Stimulated activated CD4-positive, alpha-beta T cell treated with anti-CD3 and anti-CD28 coated beads, Interleukin-1b, Interleukin-23, amount 100 ng/mL, for 24 hours (primary cell): ENCODE measurements around the gene PFDN5.
"Not testable (repeated sequence)": the region's sequence is repeated elsewhere in the genome, so short reads cannot be mapped to it uniquely, and the experiment has no call there.

Experiments used
- DNase-seq, 4 experiments: peaks; one replicate each; pipeline ENCODE4 v3.0.0-alpha.2; 2020; ENCODE audit warnings: low read depth in 4 of 4, low spot score in 1 of 4

PFDN5 gene

GRCh38 chr12:53326460-53327185 is 31.3 kb downstream of the PFDN5 start:
- DNase-seq, result no peak

DNA sequence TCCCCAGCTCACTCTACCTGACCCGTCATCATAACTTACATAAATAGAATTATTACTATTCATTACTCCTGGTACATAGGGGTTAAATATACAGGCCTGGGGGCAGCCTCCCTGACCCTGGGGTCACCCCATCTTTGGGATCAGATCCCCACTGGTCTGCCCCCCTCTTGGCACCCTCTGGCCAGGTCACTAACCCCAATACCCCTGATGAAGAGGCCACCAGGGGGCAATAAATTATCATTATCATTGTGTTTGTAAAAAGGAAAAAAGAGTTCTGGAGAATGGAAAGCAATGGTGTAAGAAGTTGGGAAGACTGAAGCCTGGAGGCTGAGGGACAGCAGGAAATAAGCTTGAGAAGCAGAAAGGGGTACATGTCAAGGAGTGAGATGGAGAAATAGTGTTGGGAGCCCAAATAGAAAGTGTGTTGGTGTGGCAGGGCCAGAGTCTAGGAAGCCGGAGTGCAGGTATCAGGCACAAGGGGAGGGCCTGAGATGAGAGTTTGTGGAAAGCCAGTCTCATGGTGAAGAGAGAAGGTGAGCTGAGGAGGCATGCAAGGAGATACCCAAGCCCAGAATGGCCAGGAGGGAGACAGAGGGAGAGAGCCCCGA is 32.2 kb downstream of the PFDN5 start:
- no peak for DNase-seq

DNA sequence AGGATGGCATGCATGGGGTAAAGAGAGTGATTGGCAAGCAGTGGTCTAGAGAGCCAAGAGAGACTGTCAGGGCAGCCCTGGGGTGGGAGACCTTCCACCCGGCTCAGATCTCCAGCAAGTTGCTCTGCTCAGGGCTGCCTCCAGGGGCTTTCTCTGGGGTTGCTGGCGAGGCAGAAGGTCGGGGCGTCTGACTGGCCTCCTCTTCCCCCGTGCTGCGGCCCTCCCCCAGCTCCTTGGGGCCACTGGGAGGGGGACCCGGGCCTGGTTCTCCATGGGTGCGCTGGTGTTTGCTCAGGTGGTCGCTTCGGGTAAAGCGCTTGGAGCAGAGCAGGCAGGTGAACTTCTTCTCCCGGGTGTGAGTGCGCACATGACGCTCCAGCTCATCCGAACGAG is 32.7 kb downstream of the PFDN5 start:
- DNase-seq, result no peak

DNA sequence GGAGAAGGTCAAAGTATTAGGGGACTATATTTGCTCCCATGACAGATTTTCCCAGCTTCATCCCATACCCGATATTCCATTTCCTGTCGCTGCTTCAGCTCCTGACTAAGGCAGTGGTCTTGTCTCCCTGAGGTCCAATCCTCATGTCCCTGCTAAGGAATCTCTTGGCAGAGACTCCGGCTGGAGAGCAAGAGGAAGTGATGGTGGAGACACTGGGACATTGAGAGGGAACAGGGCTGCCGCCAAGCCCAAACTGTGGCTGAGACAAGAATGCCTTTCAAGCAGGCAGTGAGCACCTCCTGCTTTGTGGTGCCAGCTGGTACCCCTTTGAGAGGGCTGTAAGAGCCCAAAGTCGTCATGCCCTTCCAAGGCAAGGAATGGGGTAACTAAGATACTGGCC is 35.3 kb downstream of the PFDN5 start:
- no peak for DNase-seq

GRCh38 chr12:53332339-53332738 is 37.0 kb downstream of the PFDN5 start:
- DNase-seq, result not testable (repeated sequence)

DNA sequence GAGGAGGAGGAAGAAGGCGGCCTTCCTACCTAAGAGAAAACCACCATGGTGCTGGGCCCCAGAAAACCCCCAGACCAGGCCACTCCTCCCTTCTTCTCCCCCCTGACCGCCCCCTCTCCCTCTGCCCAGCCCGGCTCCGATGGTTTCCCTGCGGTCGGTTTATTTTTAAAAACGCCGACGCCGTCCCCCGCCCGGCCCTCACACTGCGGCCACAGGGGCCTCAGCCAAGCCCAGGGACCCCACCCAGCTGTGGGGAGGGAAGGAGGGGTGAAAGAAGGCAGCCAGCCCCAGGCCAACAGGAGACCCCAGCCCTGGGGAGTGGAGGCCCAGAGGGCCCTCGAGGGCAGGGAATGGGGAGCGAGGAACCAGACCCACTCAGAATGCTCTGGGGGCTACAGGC is 37.4 kb downstream of the PFDN5 start:
- no peak for DNase-seq

DNA sequence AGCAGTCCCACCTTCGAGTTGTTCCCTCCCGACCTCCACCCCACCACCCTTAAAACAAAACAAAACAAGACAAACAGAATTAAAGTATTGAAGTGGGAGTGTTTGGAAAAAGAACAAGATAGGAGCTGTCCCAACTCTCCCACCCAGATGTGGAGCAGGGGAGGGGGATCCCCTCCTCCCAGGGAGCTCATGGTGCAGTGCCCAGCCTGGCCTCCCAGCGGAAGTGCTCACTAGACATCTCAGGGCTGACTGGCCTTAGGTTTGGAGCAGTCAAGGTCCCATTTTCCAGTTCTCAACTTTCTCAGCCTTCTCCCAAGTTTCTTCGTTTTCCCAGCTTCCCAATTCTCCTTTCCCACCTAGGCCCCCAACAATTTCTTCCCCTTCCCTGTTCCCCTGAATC is 37.9 kb downstream of the PFDN5 start:
- DNase-seq, result no peak

GRCh38 chr12:53333845-53334244 is 38.5 kb downstream of the PFDN5 start:
- no peak for DNase-seq

- DNase-seq, result no peak
Measured at GRCh38 chr12:53334822-53335221, 39.5 kb downstream of the PFDN5 start.

GRCh38 chr12:53336181-53336681 is 40.9 kb downstream of the PFDN5 start, which contains the start of gene SP7:
SP7 (minus strand) TSS chr12:53336354; CDS start chr12:53335646, 708 bp downstream.
- DNase-seq, result no peak

DNA sequence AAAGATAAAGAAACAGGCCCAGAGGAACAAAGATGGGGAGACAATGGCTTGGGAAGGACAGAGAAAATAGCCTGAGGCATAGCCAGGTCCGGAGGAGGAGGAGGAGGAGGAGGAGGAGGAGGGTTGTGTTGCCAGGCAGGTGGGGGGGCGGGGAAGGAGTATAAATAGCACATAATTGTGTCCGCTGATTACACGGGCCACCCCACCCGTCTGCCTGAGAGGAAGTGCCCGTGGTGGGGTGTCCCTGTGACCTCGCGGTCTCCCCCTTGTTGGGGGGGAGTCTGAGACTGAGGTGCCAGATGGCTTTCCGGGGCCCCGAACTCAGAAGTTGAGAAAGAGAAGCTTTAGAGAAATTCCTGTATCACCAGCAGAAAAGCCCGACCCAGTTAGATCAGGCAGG is 42.7 kb downstream of the PFDN5 start:
- DNase-seq, result no peak

- no peak for DNase-seq
Measured at GRCh38 chr12:53338916-53339315, 43.6 kb downstream of the PFDN5 start.

GRCh38 chr12:53340398-53340797 is 45.1 kb downstream of the PFDN5 start:
- no peak for DNase-seq

DNA sequence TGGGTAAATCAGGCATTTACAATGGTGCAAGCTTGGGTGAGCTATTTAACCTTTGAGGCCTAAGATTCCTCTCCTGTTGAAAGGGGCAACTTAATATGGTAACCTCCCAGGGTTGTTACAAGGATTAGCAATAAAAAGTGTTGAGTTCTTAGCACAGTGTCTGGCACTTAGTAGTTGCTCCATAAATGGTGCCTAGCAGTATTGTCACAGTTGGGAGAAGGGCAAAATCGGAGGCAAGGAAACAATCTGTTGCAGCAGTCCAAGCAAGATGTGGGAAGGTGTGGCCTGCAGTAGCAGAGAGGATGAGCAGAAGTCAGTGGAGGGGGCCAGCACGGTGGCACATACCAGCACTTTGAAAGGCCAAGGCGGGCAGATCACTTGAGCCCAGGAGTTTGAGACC is 48.1 kb downstream of the PFDN5 start:
- DNase-seq, result no peak

GRCh38 chr12:53343969-53344368 is 48.6 kb downstream of the PFDN5 start:
- DNase-seq, result no peak

DNA sequence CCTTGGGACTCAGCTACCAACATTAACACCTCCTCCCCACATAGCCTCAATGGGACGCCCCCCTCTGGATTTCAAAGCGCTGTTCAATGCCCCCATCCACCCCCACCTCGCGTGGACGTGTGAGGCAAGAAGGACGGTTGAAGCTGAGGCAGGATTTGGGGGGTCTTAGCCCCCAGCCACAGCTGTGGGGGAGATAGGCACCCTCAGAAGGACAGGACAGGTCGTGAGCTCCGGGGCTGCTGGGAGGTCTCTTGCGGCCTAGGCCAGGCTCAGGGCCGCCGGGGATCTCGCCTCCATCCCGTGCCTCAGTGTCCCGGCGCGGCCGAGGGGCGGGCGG is 49.1 kb downstream of the PFDN5 start:
- no peak for DNase-seq

GRCh38 chr12:53344824-53345485 is 49.6 kb downstream of the PFDN5 start:
- DNase-seq, result peak; percentile 39 to 70 (median 54)

DNA sequence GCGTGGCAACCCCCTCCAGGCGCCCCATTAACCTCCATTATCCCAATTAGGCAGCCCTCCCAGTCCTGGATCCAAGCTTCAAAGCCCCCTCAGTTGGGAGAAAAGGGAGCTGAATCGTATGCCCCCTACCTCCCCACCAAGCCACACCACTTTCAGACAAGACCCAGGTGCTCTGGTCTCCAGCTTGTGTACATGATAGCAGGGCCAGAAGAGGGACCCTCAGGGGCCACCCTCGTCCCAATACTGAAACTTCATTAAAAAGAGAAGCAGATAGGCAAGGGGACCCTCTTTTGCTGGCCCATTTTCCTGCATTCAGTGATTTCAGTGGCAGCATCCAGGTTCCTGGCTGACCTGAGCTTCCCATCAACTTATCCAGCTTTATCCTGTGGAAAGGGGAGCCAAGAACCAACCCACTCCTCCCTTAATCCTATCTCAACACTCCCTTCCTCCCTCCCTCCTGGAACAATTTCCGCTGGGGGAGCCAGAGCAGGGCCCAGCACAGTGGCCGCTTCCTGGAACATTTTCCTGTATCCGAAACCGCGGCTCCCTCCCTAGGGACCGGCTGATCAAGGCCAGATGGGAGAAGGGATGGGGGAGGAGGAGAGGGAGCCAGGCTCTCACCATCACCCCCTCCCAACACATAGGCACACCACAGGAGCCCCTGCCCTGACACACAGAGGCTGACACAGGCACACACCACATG is 50.3 kb downstream of the PFDN5 start:
- DNase-seq, result no peak

DNA sequence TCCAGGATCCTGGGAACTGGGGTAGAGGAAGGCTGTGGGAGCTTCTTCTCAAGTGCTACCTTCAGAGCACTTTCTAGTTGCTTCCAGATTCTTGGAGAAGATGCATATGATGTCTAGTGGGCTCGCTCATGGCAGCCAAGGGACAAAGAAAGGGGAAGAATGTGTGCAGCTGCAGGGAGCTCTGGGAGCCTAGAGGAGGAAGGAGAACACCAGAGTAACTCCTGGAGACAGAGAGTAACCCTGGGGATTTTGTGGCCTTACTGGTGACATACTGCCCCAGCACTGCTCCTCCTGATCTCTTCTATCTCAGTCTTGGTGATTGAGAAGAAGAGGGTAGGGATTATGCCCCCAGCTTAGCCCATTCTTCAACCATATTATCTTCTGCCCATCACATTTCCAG is 51.1 kb downstream of the PFDN5 start:
- no peak for DNase-seq

- DNase-seq, result no peak
Measured at GRCh38 chr12:53347905-53348304, 52.6 kb downstream of the PFDN5 start.
